ENCODE results near the gene USP3.

Gene USP3

DNA sequence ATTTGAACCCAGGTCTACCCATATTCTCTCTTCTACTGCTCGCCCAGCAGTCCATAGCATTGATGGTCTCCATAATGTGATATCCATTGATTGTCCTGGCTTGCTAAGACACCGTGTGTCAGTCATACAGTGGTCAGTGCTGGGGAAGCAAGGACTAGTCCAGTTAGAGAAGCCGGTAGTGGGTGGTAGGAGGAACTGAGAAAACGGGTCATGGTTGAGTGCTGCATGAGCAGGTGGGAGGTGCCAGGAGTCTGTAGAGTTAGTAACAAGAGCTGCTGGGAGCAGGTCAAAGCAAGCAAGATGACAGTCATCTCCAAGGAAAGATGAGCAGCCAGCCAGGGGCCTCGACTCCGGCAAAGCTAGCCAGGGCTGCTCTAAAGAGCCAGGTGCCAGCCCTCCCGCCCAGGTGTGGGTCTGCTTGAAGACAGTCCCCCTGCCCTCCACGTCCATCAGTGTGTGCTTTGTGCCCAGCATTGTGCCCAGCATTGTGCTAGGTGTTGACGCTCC lies 29.5 kb upstream of the USP3 start:
- TF ChIP-seq, protein P1, sequence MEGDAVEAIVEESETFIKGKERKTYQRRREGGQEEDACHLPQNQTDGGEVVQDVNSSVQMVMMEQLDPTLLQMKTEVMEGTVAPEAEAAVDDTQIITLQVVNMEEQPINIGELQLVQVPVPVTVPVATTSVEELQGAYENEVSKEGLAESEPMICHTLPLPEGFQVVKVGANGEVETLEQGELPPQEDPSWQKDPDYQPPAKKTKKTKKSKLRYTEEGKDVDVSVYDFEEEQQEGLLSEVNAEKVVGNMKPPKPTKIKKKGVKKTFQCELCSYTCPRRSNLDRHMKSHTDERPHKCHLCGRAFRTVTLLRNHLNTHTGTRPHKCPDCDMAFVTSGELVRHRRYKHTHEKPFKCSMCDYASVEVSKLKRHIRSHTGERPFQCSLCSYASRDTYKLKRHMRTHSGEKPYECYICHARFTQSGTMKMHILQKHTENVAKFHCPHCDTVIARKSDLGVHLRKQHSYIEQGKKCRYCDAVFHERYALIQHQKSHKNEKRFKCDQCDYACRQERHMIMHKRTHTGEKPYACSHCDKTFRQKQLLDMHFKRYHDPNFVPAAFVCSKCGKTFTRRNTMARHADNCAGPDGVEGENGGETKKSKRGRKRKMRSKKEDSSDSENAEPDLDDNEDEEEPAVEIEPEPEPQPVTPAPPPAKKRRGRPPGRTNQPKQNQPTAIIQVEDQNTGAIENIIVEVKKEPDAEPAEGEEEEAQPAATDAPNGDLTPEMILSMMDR (IDR thresholded peaks at IDR 0.05; ENCODE audit: extremely low read depth, insufficient read depth, missing control alignments) = no peak
- in situ Hi-C loops (cut with MboI; ENCODE audit: low pct_unique_long_range_greater_than_20kb, low sequenced_read_pairs, unreplicated experiment) = loop anchor here (25.0 kb wide), 2 partner anchors 412 to 587 kb away; no protein-coding TSS in a partner anchor
- DNase-seq (ENCODE audit: low spot score) = peak; percentile 63

DNA sequence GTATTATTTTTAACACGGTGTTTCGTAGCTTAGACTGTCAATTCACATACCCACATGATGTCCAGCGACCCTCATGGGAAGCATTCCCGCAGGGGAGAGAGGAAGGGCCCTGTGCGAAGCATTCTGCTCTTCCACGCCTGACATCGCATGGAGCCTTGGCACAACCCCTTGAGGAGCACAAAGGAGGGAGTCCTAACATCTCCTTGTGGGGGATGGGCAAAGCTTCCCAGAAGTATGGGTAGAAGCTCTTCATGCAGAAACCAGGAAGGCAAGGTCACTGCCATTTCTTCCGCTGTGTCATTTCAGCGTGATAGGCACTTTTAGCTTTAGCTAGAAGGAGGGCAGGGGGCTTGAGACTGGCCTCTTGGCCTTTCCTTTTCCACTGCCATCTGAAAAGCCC lies 28.7 kb upstream of the USP3 start:
- TF ChIP-seq, protein P1 (IDR thresholded peaks at IDR 0.05; ENCODE audit: extremely low read depth, insufficient read depth, missing control alignments) = no peak
- DNase-seq (ENCODE audit: low spot score) = no peak
- in situ Hi-C loops (cut with MboI; ENCODE audit: low pct_unique_long_range_greater_than_20kb, low sequenced_read_pairs, unreplicated experiment) = loop anchor here (25.0 kb wide), 1 partner anchor 412 kb away; no protein-coding TSS in a partner anchor

- TF ChIP-seq, protein P1 (IDR thresholded peaks at IDR 0.05; ENCODE audit: extremely low read depth, insufficient read depth, missing control alignments) = no peak
- in situ Hi-C loops (cut with MboI; ENCODE audit: low pct_unique_long_range_greater_than_20kb, low sequenced_read_pairs, unreplicated experiment) = loop anchor here (25.0 kb wide), 1 partner anchor 411 kb away; no protein-coding TSS in a partner anchor
- DNase-seq (ENCODE audit: low spot score) = no peak
Measured at GRCh38 chr15:63476229-63476632, 28.2 kb upstream of the USP3 start.

DNA sequence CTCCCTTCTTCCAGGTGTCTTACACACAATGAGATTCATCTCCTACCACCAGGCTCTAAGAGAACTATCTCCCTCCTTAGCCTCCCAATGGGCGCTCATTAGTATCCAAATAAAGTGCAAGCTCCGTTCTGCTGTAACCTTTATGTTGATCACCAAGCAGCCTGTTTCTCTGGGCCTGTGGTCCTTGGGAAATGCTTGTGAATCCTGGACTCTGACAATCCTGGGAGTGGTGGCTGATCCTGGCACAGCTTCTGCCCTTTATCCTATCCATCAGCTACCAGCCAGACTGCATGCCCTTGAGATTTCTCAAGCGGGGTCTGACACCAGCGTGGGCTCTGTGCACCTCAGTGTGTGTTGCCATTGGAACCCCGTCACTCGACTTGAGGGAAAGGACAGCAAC lies 26.1 kb upstream of the USP3 start:
- DNase-seq (ENCODE audit: low spot score) = no peak
- TF ChIP-seq, protein P1 (IDR thresholded peaks at IDR 0.05; ENCODE audit: extremely low read depth, insufficient read depth, missing control alignments) = no peak
- in situ Hi-C loops (cut with MboI; ENCODE audit: low pct_unique_long_range_greater_than_20kb, low sequenced_read_pairs, unreplicated experiment) = loop anchor here (25.0 kb wide), 1 partner anchor 409 kb away; no protein-coding TSS in a partner anchor

DNA sequence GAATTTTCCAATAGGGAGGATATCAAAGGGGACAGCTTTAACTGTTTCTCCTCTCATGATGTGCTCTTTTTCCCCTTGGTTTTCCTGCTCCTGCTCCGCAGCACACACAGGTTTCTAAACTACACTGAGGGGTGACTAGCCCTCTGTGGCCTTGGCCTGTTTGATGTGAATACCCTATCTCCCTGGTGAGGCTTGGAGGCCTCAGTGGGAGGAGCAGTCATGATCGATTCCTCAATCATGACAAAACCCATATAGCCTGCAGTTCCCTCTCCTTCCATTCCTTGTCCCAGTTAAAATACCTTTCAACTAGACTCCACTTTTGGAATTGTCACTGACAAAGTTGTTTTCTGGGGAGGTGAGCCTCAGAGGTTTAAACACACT lies 24.0 kb upstream of the USP3 start:
- TF ChIP-seq, protein P1 (IDR thresholded peaks at IDR 0.05; ENCODE audit: extremely low read depth, insufficient read depth, missing control alignments) = no peak
- in situ Hi-C loops (cut with MboI; ENCODE audit: low pct_unique_long_range_greater_than_20kb, low sequenced_read_pairs, unreplicated experiment) = loop anchor here (25.0 kb wide), 1 partner anchor 407 kb away; no protein-coding TSS in a partner anchor

DNA sequence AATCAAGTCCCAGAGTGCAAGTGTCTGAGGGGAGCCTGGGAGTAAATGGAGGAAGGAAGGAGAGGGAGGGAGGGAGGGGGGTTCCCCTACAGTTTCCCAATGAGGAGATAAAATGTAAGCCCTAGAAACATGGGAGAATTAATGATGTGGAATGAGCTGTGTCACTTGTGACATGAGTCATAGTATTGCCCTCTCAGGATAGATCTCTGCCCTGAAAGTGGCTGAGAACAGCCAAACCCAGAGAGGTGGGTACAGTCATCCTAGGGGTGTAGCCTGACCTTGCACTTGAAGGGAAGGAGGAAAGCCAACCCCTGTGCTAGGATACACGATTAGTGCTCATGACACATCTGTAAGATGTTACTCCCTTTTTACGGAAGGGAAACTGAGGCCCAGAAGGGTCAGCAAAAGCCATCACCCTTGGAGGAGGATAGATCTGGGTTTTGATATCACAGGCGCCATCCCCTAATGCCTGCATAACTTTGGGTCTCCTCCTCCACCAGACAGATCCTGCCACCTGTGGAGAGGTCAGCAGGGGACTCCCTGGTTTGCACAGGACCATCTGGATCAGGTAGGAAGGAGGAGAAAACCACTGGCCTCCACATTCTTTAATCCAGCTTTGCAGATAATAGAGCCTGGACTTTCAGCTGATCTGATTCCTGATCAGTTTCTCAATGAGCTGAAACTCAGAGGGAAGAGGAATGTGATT lies 23.1 kb upstream of the USP3 start:
- TF ChIP-seq, protein P1 (IDR thresholded peaks at IDR 0.05; ENCODE audit: extremely low read depth, insufficient read depth, missing control alignments) = no peak
- no peak for DNase-seq (ENCODE audit: low spot score)
- in situ Hi-C loops (cut with MboI; ENCODE audit: low pct_unique_long_range_greater_than_20kb, low sequenced_read_pairs, unreplicated experiment) = loop anchor here (25.0 kb wide), 1 partner anchor 406 kb away; no protein-coding TSS in a partner anchor

More for the DNA sequence above, 24.0 kb upstream of the USP3 start:
- DNase-seq (ENCODE audit: low spot score) = no peak
